Activated naive CD4-positive, alpha-beta T cell treated with anti-CD3 and anti-CD28 coated beads for 36 hours (primary cell): ENCODE measurements around the gene DDX42. TPM values are rescaled to one million over a fixed set of nuclear protein-coding genes. Genes with fewer than 3 reads are reported as not detected.
"Not testable (repeated sequence)": the region's sequence is repeated elsewhere in the genome, so short reads cannot be mapped to it uniquely, and the experiment has no call there.

Source experiments
- CTCF ChIA-PET: fragments of 350-600 bp; sonication (Branson Sonifier 250); formaldehyde crosslinking; loops from one replicate; lab custom pipeline; 2021; ENCODE audit warnings: antibody characterized with exemption; lab: Charles Lee
- DNase-seq: peaks from one replicate; pipeline ENCODE4 v3.0.0-alpha.2; 2020
- H3K27ac Mint-ChIP-seq: one replicate; pipeline ENCODE4 v1.8.0; 2021; ENCODE audit warnings: mild to moderate bottlenecking, mixed read lengths
- H3K27me3 Mint-ChIP-seq: one replicate; pipeline ENCODE4 v1.8.0; 2021; ENCODE audit warnings: low read depth, mixed read lengths
- H3K36me3 Mint-ChIP-seq: one replicate; pipeline ENCODE4 v1.8.0; 2021; ENCODE audit warnings: low read depth, mixed read lengths
- H3K4me1 Mint-ChIP-seq: one replicate; pipeline ENCODE4 v1.8.0; 2021; ENCODE audit warnings: low read depth, mixed read lengths
- H3K4me3 Mint-ChIP-seq: one replicate; pipeline ENCODE4 v1.8.0; 2021; ENCODE audit warnings: mild to moderate bottlenecking, moderate library complexity, mixed read lengths
- H3K9me3 Mint-ChIP-seq: one replicate; pipeline ENCODE4 v1.8.0; 2021; ENCODE audit warnings: mixed read lengths
- intact Hi-C: fragments of 100-400 bp; cut with micrococcal nuclease; formaldehyde crosslinking; loops from one replicate; pipeline ENCODE4 v1.15.1; 2023
- total RNA-seq, 2 experiments: library from RNA; stranded (reverse); gene quantifications; one replicate each; pipeline ENCODE4 v1.2.3, GENCODE V29; 2021

Gene DDX42
- total RNA-seq, 2 experiments from 2014 or later: 91.7 to 92.9 TPM

DNA sequence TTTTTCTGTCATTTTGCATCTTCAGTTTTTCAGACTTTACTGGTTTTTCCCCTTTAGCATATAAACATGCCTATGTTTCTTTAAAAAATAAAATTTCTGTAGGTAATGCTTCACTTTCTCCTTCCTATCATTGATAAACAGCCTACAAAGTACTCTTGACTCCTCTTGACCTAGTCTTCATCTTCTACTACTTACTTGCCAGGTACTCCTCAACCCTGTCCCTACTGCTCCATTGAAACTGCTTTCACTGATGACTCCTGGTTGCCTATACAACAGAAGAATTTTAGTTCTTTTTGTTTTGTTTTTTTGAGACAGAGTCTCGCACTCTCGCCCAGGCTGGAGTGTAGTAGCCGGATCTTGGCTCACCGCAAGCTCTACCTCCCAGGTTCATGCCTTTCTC is 7.0 kb downstream of the DDX42 start:
- H3K9me3 Mint-ChIP-seq: no peaks in the 10 kb centered on the region
- no peak for DNase-seq
- CTCF ChIA-PET: interaction anchor here (0.6 to 1.0 kb wide), 2 partner anchors 8 to 85 kb away, joined by 3 read pairs; no protein-coding TSS in a partner anchor
- H3K4me1 Mint-ChIP-seq: peaks cover 72% of the 10 kb centered on the region
- no peaks in the 10 kb centered on the region for H3K27me3 Mint-ChIP-seq
- no peak overlapping the region for H3K4me3 Mint-ChIP-seq
- peaks cover 24% of the 10 kb centered on the region for H3K36me3 Mint-ChIP-seq
- intact Hi-C loops: no loop called here
- peak overlapping the region; percentile 48 for H3K27ac Mint-ChIP-seq

DNA sequence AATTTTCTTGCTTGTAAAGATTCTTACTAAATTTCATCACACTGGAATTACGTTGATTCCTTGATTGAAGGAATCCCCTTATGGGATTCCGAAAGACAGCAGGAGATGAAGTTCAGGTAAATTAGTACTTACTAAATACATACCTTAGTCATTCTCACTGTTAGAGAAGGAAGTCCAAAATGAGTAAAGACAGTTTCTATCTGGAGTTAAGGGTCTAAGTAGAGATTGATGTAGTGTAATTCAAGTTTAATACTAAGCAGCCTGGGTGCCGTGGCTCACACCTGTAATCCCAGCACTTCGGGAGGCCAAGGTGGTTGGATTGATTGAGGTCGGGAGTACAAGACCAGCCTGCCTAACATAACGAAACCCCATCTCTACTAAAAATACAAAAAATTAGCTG is 9.6 kb downstream of the DDX42 start:
- H3K4me1 Mint-ChIP-seq: peaks cover 52% of the 10 kb centered on the region
- no peak for DNase-seq

DNA sequence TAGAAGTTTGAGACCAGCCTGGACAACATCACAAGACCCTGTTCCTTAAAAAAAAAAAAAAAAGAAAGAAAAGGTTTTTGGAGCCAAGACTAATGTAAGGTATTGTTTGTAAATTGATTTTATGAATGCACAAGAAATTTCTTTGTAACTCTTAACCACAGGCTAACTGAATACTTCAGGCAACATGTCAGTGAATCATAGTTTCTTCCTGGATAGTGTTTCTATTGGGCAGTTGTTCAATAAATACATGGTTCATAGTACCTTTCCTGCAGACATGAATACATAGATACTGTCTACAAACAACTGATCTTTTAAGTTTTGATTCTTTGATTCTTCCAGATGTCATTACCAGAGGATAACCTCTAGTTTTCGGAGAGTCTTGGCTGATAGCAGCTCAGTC is 11.6 kb downstream of the DDX42 start:
- DNase-seq: no peak
- intact Hi-C loops: no loop called here
- no peak overlapping the region for H3K27ac Mint-ChIP-seq
- H3K36me3 Mint-ChIP-seq: peaks cover 17% of the 10 kb centered on the region
- H3K4me1 Mint-ChIP-seq: peaks cover 33% of the 10 kb centered on the region
- CTCF ChIA-PET: interaction anchor here (0.6 kb wide), 1 partner anchor 36 kb away, joined by 3 read pairs; no protein-coding TSS in a partner anchor
- H3K9me3 Mint-ChIP-seq: no peaks in the 10 kb centered on the region
- H3K4me3 Mint-ChIP-seq: no peak overlapping the region
- no peaks in the 10 kb centered on the region for H3K27me3 Mint-ChIP-seq

More for the DNA sequence above, 9.6 kb downstream of the DDX42 start:
- H3K36me3 Mint-ChIP-seq: peaks cover 22% of the 10 kb centered on the region
- H3K27me3 Mint-ChIP-seq: no peaks in the 10 kb centered on the region
- CTCF ChIA-PET: interaction anchor here (0.6 to 1.1 kb wide), 3 partner anchors 8 to 110 kb away, joined by 3 to 5 read pairs (median 3); no protein-coding TSS in a partner anchor
- no peak overlapping the region for H3K4me3 Mint-ChIP-seq
- intact Hi-C loops: loop anchor here (1.0 kb wide), 1 partner anchor 8 kb away; no protein-coding TSS in a partner anchor
- no peaks in the 10 kb centered on the region for H3K9me3 Mint-ChIP-seq
- peak overlapping the region; percentile 2 for H3K27ac Mint-ChIP-seq

DNA sequence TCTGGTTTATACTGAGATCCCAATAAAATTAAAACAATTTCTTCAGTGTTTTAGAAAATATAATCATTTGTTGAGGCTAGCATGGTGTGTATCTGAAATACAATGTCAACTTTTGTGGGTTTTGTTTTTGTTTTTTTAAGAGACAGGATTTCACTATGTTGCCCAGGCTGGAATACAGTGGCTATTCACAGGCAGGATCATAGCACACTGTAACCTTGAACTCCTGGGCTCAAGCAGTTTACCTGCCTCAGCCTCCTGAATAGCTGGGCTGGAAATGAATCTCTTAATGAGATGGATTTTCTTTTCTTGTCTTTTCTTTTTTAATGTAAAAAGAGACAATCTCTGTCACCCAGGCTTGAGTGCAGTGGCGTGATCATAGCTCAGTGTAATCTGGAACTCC is 12.1 kb downstream of the DDX42 start:
- no peak for DNase-seq
- H3K4me3 Mint-ChIP-seq: no peak overlapping the region
- intact Hi-C loops: no loop called here
- H3K36me3 Mint-ChIP-seq: peaks cover 17% of the 10 kb centered on the region
- H3K27ac Mint-ChIP-seq: no peak overlapping the region
- no peaks in the 10 kb centered on the region for H3K9me3 Mint-ChIP-seq
- CTCF ChIA-PET: interaction anchor here (1.3 kb wide), 1 partner anchor 13 kb away, joined by 3 read pairs; no protein-coding TSS in a partner anchor
- H3K4me1 Mint-ChIP-seq: peaks cover 28% of the 10 kb centered on the region
- H3K27me3 Mint-ChIP-seq: no peaks in the 10 kb centered on the region

DNA sequence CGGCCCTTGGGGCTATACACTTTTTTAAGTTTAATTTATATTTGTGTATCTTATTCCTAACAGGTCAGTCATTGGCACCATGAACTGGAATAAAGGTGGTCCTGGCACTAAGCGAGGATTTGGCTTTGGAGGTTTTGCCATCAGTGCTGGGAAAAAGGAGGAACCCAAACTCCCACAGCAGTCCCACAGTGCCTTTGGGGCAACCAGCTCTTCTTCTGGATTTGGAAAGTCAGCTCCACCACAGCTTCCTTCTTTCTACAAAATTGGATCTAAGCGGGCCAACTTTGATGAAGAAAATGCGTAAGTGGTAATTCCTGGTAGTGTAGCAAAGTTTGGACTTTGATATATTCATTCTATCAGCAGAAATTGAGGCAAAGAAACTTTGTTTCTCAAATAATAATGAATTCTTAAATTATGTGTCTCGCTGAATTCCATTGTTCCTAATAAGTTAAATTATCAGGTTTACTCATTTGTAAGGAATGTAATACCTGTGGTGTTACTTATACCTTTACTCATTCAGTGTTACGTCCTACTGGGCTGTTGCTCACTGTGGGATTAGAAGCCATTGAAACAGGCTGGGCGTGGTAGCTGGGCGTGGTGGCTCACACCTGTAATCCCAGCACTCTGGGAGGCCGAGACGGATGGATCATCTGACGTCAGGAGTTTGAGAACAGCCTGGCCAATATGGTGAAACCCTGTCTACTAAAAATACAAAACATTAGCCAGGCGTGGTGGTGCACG is 13.2 kb downstream of the DDX42 start:
- Mint-ChIP-seq H3K27me3 (no peaks in the 10 kb centered on the region), H3K4me3 (no peak overlapping the region), H3K9me3 (no peaks in the 10 kb centered on the region), H3K4me1 (peaks cover 23% of the 10 kb centered on the region), H3K27ac (no peak overlapping the region), H3K36me3 (peaks cover 14% of the 10 kb centered on the region)
- CTCF ChIA-PET: interaction anchor here (1.3 kb wide), 1 partner anchor 12 kb away, joined by 3 read pairs; no protein-coding TSS in a partner anchor
- no peak for DNase-seq
- intact Hi-C loops: no loop called here

DNA sequence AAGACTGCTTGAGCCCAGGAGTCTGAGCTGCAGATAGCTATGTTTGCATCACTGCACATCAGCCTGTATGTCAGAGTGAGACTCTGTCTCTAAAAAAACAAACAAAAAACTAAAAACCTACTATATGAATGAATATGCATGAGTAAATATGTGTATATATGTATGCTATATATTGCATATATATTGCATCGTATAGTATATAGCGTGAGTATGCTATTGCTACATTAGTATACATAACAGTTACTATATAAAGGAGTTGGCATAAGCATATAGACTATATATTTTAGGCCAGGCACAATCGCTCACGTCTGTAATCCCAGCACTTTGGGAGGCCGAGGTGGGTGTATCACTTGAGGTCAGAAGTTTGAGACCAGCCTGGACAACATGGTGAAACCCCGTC is 16.1 kb downstream of the DDX42 start:
- Mint-ChIP-seq H3K27me3 (no peaks in the 10 kb centered on the region), H3K27ac (peak overlapping the region; percentile 50), H3K36me3 (peaks cover 28% of the 10 kb centered on the region), H3K4me1 (peaks cover 4% of the 10 kb centered on the region), H3K9me3 (no peaks in the 10 kb centered on the region), H3K4me3 (no peak overlapping the region)
- CTCF ChIA-PET: interaction anchor here (0.7 to 1.3 kb wide), 2 partner anchors 24 to 34 kb away, joined by 3 to 4 read pairs; no protein-coding TSS in a partner anchor
- DNase-seq: no peak
- intact Hi-C loops: no loop called here

DNA sequence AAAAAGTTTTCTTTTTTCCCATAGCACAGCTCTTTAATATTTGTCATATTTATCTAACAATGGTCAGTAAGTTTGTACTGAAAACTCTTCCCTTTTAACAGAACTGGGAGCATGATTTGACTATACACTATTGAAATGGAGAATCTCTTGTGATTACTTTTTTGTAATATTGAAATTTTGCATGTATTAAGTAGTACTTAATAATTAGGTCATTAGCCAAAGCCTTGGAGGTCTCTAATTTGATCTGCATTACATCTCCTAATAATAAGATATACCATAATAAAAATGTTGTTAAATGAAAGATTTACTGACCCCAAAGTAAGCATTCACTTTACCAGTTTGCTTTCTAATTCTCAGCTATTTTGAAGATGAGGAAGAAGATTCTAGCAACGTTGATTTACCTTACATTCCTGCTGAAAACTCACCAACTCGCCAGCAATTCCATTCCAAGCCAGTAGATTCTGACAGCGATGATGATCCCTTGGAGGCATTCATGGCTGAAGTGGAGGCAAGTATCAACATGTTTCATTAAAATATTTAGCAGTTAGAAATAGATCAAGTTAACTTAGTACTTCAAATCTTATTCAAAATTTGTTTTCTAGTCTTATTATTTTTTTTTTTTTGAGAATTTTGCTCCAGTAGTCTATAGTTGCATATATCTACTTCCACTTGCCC is 18.2 kb downstream of the DDX42 start:
- H3K36me3 Mint-ChIP-seq: peaks cover 30% of the 10 kb centered on the region
- no peak overlapping the region for H3K4me3 Mint-ChIP-seq
- peak overlapping the region; percentile 27 for H3K27ac Mint-ChIP-seq
- peaks cover 2% of the 10 kb centered on the region for H3K4me1 Mint-ChIP-seq
- CTCF ChIA-PET: interaction anchor here (0.8 kb wide), 1 partner anchor 11 kb away, joined by 5 read pairs; no protein-coding TSS in a partner anchor
- H3K27me3 Mint-ChIP-seq: no peaks in the 10 kb centered on the region
- DNase-seq: no peak
- no peaks in the 10 kb centered on the region for H3K9me3 Mint-ChIP-seq
- intact Hi-C loops: no loop called here

DNA sequence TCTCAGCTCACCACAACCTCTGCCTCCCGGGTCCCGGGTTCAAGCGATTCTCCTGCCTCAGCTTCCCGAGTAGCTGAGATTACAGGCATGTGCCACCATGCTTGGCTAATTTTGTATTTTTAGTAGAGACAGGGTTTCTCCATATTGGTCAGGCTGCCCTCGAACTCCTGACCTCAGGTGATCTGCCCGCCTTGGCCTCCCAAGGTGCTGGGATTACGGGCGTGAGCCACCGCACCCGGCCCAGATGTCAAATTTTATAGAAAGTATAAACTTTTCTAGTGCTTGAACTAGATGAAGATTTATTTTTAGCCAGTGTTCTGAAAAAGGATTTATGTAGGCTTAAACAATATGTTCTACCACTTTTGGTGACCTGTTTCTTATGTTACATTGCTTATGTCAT is 22.4 kb downstream of the DDX42 start:
- H3K4me1 Mint-ChIP-seq, H3K4me3 Mint-ChIP-seq, H3K9me3 Mint-ChIP-seq, intact Hi-C loops, CTCF ChIA-PET, H3K27me3 Mint-ChIP-seq, DNase-seq, H3K27ac Mint-ChIP-seq: not testable (repeated sequence)
- H3K36me3 Mint-ChIP-seq: peaks cover 31% of the 10 kb centered on the region

DNA sequence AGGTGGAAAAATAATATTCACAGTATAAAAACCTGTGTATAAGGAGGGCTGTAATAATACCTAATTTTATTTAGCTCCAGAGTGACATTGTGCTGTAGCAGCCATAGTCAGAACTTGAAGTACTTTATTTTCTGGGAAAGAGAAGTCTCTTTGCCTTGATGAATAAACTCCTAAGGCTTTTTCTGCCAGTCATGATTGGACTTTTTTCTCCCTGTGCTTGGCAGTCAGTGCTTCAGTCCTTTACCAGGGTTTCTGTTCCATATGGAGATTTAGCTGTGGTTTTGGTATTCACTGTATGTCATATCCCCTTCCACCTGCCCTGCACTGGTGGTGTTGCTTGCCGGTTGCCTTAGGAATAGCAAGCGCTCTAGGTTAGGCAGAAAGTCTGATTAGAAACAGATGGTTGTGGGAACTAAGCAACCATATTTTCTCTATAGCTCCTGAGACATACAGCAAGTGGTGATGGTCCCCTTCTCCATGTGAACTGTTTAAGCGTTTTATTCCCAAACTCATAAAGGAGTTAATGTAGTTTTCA is 24.7 kb downstream of the DDX42 start:
- CTCF ChIA-PET: interaction anchor here (1.2 kb wide), 3 partner anchors 8 to 30 kb away, joined by 3 to 4 read pairs (median 3); no protein-coding TSS in a partner anchor
- no peaks in the 10 kb centered on the region for H3K9me3 Mint-ChIP-seq
- H3K36me3 Mint-ChIP-seq: peaks cover 32% of the 10 kb centered on the region

DNA sequence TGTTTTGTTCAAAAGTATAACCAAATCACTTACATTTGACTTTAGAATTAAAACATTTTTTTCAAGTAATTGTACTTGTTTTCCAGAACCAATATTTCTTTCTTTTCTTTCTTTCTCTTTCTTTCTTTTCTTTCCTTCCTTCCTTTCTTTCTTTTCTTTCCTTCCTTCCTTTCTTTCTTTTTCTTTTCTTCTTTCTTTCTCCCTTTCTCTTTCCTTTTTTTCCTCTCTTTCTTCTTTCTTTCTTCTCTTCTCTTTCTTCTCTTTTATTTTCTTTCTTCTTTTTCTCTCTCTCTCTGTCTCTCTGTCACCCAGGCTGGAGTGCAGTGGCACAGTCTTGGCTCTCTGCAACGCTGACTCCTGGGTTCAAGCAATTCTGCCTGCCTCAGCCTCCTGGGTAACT is 26.8 kb downstream of the DDX42 start:
- Mint-ChIP-seq H3K9me3 (no peaks in the 10 kb centered on the region), H3K4me3 (no peak overlapping the region), H3K27ac (peak overlapping the region; percentile 48), H3K36me3 (peaks cover 30% of the 10 kb centered on the region), H3K4me1 (no peaks in the 10 kb centered on the region), H3K27me3 (no peaks in the 10 kb centered on the region)
- CTCF ChIA-PET: no interaction called here
- intact Hi-C loops: no loop called here
- DNase-seq: no peak

More for the DNA sequence above, 24.7 kb downstream of the DDX42 start:
- intact Hi-C loops: no loop called here
- H3K27ac Mint-ChIP-seq: no peak overlapping the region
- H3K4me1 Mint-ChIP-seq: no peaks in the 10 kb centered on the region
- H3K27me3 Mint-ChIP-seq: no peaks in the 10 kb centered on the region
- no peak for DNase-seq
- no peak overlapping the region for H3K4me3 Mint-ChIP-seq

DNA sequence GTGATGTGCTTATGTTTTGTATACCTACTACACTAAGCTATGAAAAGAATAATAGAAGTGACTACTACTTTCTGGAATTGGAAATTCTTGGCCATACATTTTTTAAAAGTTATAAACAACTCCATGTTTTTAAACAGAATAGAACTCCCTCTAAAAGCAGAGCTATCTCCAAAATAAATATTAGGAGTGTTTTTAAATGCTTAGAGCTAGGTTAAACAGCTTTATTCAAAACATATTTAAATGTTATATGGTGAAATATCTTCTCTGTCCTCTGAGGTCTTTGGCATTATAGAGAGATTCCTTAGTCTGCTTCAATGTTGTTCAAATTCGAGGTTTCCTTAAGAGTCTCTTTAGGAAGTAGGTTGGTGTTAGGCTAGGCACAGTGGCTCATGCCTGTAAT is 30.4 kb downstream of the DDX42 start:
- no peaks in the 10 kb centered on the region for H3K27me3 Mint-ChIP-seq
- H3K4me3 Mint-ChIP-seq: no peak overlapping the region
- H3K4me1 Mint-ChIP-seq: peaks cover 7% of the 10 kb centered on the region
- CTCF ChIA-PET: interaction anchor here (0.5 to 1.2 kb wide), 7 partner anchors 10 to 794 kb away, joined by 3 to 5 read pairs (median 3); no protein-coding TSS in a partner anchor
- peak overlapping the region; percentile 75 for H3K27ac Mint-ChIP-seq
- DNase-seq: no peak
- peaks cover 38% of the 10 kb centered on the region for H3K36me3 Mint-ChIP-seq
- intact Hi-C loops: no loop called here
- no peaks in the 10 kb centered on the region for H3K9me3 Mint-ChIP-seq

DNA sequence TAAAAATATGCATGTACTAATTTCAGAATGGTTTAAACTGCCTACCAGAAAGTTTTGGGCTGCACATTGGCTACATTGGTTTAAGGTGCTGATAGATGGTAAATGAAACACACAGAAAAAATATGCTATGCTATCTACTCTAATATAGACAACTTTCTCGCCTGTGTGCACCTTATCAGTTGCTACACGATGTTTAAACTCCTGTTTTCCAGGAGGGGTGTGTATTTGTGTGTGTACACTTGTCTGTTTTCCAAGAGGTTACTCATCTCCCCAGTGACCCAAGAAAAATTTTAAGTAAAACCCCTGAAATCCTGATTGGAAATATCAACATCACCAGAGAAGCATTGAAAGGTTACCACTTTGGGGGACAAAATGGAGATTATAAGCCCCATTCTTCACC is 31.6 kb downstream of the DDX42 start:
- CTCF ChIA-PET: no interaction called here
- Mint-ChIP-seq H3K36me3 (peaks cover 42% of the 10 kb centered on the region), H3K27ac (peak overlapping the region; percentile 2)

More for the DNA sequence above, 31.6 kb downstream of the DDX42 start:
- Mint-ChIP-seq H3K4me1 (peaks cover 7% of the 10 kb centered on the region), H3K4me3 (no peak overlapping the region), H3K27me3 (no peaks in the 10 kb centered on the region), H3K9me3 (no peaks in the 10 kb centered on the region)
- DNase-seq: no peak
- intact Hi-C loops: no loop called here
